Activated CD4-positive, alpha-beta T cell treated with anti-CD3 and anti-CD28 coated beads, Interleukin-2, amount 10 ng/mL, durations not matched to agents 7 days and 5 days (primary cell): ENCODE measurements around the gene KCNH1. TPM values are rescaled to one million over a fixed set of nuclear protein-coding genes. Genes with fewer than 3 reads are reported as not detected.

Experiments used
- CTCF ChIA-PET: fragments of 350-600 bp; sonication (Branson Sonifier 250); formaldehyde crosslinking; loops from one replicate; lab custom pipeline; 2021; ENCODE audit warnings: antibody characterized with exemption; lab: Charles Lee
- POLR2A ChIA-PET: fragments of 350-600 bp; sonication (Branson Sonifier 250); formaldehyde crosslinking; loops from one replicate; lab custom pipeline; 2021; ENCODE audit warnings: antibody characterized with exemption; lab: Charles Lee
- DNase-seq: peaks from one replicate; pipeline ENCODE4 v3.0.0-alpha.2; 2020
- H3K27ac Mint-ChIP-seq: one replicate; pipeline ENCODE4 v1.8.0; 2021; ENCODE audit warnings: mild to moderate bottlenecking, moderate library complexity, mixed read lengths
- H3K27me3 Mint-ChIP-seq: one replicate; pipeline ENCODE4 v1.8.0; 2021; ENCODE audit warnings: mixed read lengths
- H3K36me3 Mint-ChIP-seq: one replicate; pipeline ENCODE4 v1.8.0; 2021; ENCODE audit warnings: low read depth, mixed read lengths
- H3K4me1 Mint-ChIP-seq: one replicate; pipeline ENCODE4 v1.8.0; 2021; ENCODE audit warnings: mixed read lengths
- H3K4me3 Mint-ChIP-seq: one replicate; pipeline ENCODE4 v1.8.0; 2021; ENCODE audit warnings: mild to moderate bottlenecking, moderate library complexity, mixed read lengths
- H3K9me3 Mint-ChIP-seq: one replicate; pipeline ENCODE4 v1.8.0; 2021; ENCODE audit warnings: mixed read lengths
- total RNA-seq, 2 experiments: library from RNA; stranded (reverse); gene quantifications; one replicate each; pipeline ENCODE4 v1.2.3, GENCODE V29; 2021

The KCNH1 gene
- total RNA-seq, 2 experiments from 2014 or later: not detected

GRCh38 chr1:210817385-210818275 lies 316.3 kb downstream of the KCNH1 start:
- Mint-ChIP-seq H3K4me1 (no peaks in the 10 kb centered on the region), H3K4me3 (no peak overlapping the region), H3K9me3 (no peaks in the 10 kb centered on the region), H3K27me3 (no peaks in the 10 kb centered on the region), H3K27ac (no peak overlapping the region), H3K36me3 (no peaks in the 10 kb centered on the region)
- ChIA-PET POLR2A (no interaction called here), CTCF (interaction anchor here (0.6 kb wide), 1 partner anchor 1455 kb away, joined by 3 read pairs; no protein-coding TSS in a partner anchor)
- DNase-seq: no peak

- no peaks in the 10 kb centered on the region for H3K36me3 Mint-ChIP-seq
- DNase-seq: no peak
Measured at GRCh38 chr1:210815641-210816550, 318.1 kb downstream of the KCNH1 start.

GRCh38 chr1:210814382-210815123 lies 319.4 kb downstream of the KCNH1 start:
- no peak for DNase-seq
- ChIA-PET CTCF (interaction anchor here (0.6 kb wide), 1 partner anchor 353 kb away, joined by 4 read pairs; no protein-coding TSS in a partner anchor), POLR2A (no interaction called here)
- Mint-ChIP-seq H3K36me3 (no peaks in the 10 kb centered on the region), H3K4me3 (no peak overlapping the region), H3K9me3 (no peaks in the 10 kb centered on the region), H3K27me3 (peaks cover 8% of the 10 kb centered on the region), H3K4me1 (no peaks in the 10 kb centered on the region), H3K27ac (no peak overlapping the region)

More at GRCh38 chr1:210815641-210816550, 318.1 kb downstream of the KCNH1 start:
- Mint-ChIP-seq H3K9me3 (no peaks in the 10 kb centered on the region), H3K4me1 (no peaks in the 10 kb centered on the region), H3K4me3 (no peak overlapping the region), H3K27ac (no peak overlapping the region), H3K27me3 (peaks cover 3% of the 10 kb centered on the region)
- ChIA-PET POLR2A (no interaction called here), CTCF (no interaction called here)

GRCh38 chr1:210801501-210801900 lies 332.4 kb downstream of the KCNH1 start:
- H3K9me3 Mint-ChIP-seq: no peaks in the 10 kb centered on the region
- H3K36me3 Mint-ChIP-seq: no peaks in the 10 kb centered on the region
- no peak overlapping the region for H3K27ac Mint-ChIP-seq
- POLR2A ChIA-PET: interaction anchor here (0.6 kb wide), 1 partner anchor 19 kb away, joined by 3 read pairs; no protein-coding TSS in a partner anchor
- H3K4me1 Mint-ChIP-seq: no peaks in the 10 kb centered on the region
- CTCF ChIA-PET: no interaction called here
- H3K27me3 Mint-ChIP-seq: peaks cover 6% of the 10 kb centered on the region
- no peak overlapping the region for H3K4me3 Mint-ChIP-seq
- DNase-seq: no peak

- Mint-ChIP-seq H3K36me3 (no peaks in the 10 kb centered on the region), H3K4me3 (no peak overlapping the region), H3K4me1 (no peaks in the 10 kb centered on the region), H3K9me3 (no peaks in the 10 kb centered on the region), H3K27me3 (peaks cover 6% of the 10 kb centered on the region), H3K27ac (no peak overlapping the region)
- ChIA-PET CTCF (no interaction called here), POLR2A (interaction anchor here (0.5 to 0.6 kb wide), 2 partner anchors 18 to 379 kb away, joined by 3 read pairs; no protein-coding TSS in a partner anchor)
- no peak for DNase-seq
Measured at GRCh38 chr1:210800756-210801155, 333.2 kb downstream of the KCNH1 start.

GRCh38 chr1:210800301-210800700 lies 333.6 kb downstream of the KCNH1 start:
- H3K36me3 Mint-ChIP-seq: no peaks in the 10 kb centered on the region
- ChIA-PET POLR2A (interaction anchor here (0.5 kb wide), 1 partner anchor 379 kb away, joined by 3 read pairs; no protein-coding TSS in a partner anchor), CTCF (no interaction called here)
- DNase-seq: no peak
- H3K27me3 Mint-ChIP-seq: peaks cover 3% of the 10 kb centered on the region
- no peaks in the 10 kb centered on the region for H3K4me1 Mint-ChIP-seq
- no peak overlapping the region for H3K4me3 Mint-ChIP-seq
- no peak overlapping the region for H3K27ac Mint-ChIP-seq
- no peaks in the 10 kb centered on the region for H3K9me3 Mint-ChIP-seq

GRCh38 chr1:210797422-210797821 lies 336.5 kb downstream of the KCNH1 start:
- no peak overlapping the region for H3K27ac Mint-ChIP-seq
- POLR2A ChIA-PET: no interaction called here
- H3K4me3 Mint-ChIP-seq: no peak overlapping the region
- H3K9me3 Mint-ChIP-seq: no peaks in the 10 kb centered on the region
- H3K27me3 Mint-ChIP-seq: no peaks in the 10 kb centered on the region
- CTCF ChIA-PET: no interaction called here
- no peaks in the 10 kb centered on the region for H3K36me3 Mint-ChIP-seq
- no peak for DNase-seq
- H3K4me1 Mint-ChIP-seq: no peaks in the 10 kb centered on the region

- ChIA-PET POLR2A (no interaction called here), CTCF (no interaction called here)
- H3K9me3 Mint-ChIP-seq: no peaks in the 10 kb centered on the region
- H3K4me1 Mint-ChIP-seq: no peaks in the 10 kb centered on the region
- H3K36me3 Mint-ChIP-seq: no peaks in the 10 kb centered on the region
- no peak for DNase-seq
- no peaks in the 10 kb centered on the region for H3K27me3 Mint-ChIP-seq
- no peak overlapping the region for H3K27ac Mint-ChIP-seq
- H3K4me3 Mint-ChIP-seq: no peak overlapping the region
Measured at GRCh38 chr1:210796421-210796820, 337.5 kb downstream of the KCNH1 start.

- DNase-seq: no peak
- Mint-ChIP-seq H3K27me3 (no peaks in the 10 kb centered on the region), H3K27ac (no peak overlapping the region), H3K4me3 (no peak overlapping the region), H3K36me3 (no peaks in the 10 kb centered on the region), H3K9me3 (no peaks in the 10 kb centered on the region), H3K4me1 (peaks cover 9% of the 10 kb centered on the region)
- ChIA-PET CTCF (no interaction called here), POLR2A (no interaction called here)
Measured at GRCh38 chr1:210794445-210794844, 339.5 kb downstream of the KCNH1 start.

GRCh38 chr1:210792250-210793102 lies 341.5 kb downstream of the KCNH1 start:
- Mint-ChIP-seq H3K27ac (no peak overlapping the region), H3K27me3 (no peaks in the 10 kb centered on the region), H3K4me1 (peaks cover 9% of the 10 kb centered on the region), H3K36me3 (no peaks in the 10 kb centered on the region), H3K4me3 (no peak overlapping the region), H3K9me3 (no peaks in the 10 kb centered on the region)
- ChIA-PET POLR2A (no interaction called here), CTCF (no interaction called here)
- DNase-seq: no peak

GRCh38 chr1:210790196-210790595 lies 343.8 kb downstream of the KCNH1 start:
- DNase-seq: no peak

More at GRCh38 chr1:210790196-210790595, 343.8 kb downstream of the KCNH1 start:
- Mint-ChIP-seq H3K4me3 (no peak overlapping the region), H3K27me3 (peaks cover 4% of the 10 kb centered on the region), H3K27ac (no peak overlapping the region), H3K4me1 (peaks cover 9% of the 10 kb centered on the region), H3K9me3 (no peaks in the 10 kb centered on the region), H3K36me3 (no peaks in the 10 kb centered on the region)
- CTCF ChIA-PET: interaction anchor here (0.7 kb wide), 1 partner anchor 111 kb away, joined by 3 read pairs; no protein-coding TSS in a partner anchor
- POLR2A ChIA-PET: no interaction called here
